Hepatic stellate cell (primary cell): ENCODE measurements around the gene ADGRA1.

ENCODE experiments used
- DNase-seq: peaks from one replicate; pipeline ENCODE4 v3.0.0; 2011; ENCODE audit warnings: low spot score

ADGRA1 gene

GRCh38 chr10:133076274-133077038 lies 11.3 kb upstream of the ADGRA1 start:
- no peak for DNase-seq

DNA sequence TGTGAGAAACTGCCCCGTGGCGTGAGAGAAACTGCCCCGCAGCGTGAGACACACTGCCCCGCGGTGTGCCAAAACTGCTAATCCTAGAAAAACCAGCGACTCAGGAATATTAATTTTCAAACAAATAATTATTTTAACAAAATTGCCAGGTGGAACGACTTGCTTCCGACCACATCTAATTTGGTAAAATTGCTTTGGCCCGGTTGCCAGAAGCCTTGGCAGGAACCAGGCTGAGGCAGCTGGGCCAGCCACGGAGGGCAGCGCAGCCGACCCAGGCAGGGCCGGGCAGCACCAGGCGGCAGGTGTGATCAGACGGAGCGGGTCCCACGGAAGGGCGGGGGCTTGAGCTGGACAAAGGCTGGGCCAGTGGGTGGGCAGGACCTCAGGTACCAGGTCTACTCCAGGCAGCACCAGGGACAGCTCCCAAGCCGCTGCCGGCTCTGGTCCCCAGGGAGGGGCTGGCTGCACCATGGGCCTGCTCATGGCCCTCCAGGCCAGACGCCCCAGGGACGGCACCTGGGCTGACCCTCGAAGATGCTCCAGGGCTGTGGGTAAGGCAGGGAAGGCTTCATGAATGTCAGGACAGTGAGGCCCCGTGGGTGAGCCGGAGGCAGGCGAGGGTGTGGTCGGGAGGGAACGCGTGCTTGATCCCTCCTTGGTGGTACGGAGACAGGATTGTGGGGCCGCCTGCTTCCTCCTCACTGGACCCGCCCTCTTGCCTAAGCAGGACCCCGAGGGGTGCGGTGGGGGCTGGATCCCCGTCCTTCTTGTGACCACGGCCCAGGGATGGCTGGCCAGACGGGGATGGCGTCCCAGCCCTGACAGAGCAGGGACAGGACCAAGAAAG lies 7.7 kb upstream of the ADGRA1 start:
- no peak for DNase-seq

DNA sequence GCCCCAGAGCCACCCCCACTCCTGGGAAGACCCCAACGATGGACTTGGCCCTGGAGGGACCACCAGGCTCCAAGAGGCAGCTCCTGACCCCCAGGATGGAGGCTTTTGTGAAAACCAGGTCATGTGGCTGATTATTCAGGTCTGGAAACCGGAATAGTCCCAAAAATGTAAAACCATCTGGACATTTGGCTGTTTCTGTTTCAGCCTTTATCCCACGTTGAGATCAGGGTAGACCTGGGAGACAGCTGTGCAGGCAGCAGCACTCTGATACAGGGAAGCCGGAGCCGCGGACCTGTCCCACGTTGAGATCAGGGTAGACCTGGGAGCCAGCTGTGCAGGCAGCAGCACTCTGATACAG lies 7.1 kb upstream of the ADGRA1 start:
- no peak for DNase-seq

DNA sequence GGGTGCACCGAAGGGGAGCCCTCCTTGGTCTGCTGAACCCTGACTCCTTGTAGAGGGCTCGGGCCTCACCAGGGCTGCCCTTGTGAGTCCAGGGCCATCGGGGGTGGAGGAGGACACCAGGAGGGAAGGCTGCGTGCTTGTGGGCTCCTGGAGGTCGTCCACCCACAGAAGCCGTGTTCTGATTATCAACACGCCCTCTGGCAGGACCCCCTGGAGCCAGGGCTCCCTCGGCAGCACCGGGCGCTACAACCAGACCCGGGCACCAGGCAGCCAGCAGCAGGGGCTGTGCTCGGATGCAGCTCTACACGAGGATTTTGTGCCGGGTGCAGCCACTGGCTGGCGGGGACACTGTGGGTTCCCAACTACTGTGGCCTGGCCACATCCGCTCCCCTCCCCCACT lies 6.1 kb upstream of the ADGRA1 start:
- DNase-seq, result no peak

DNA sequence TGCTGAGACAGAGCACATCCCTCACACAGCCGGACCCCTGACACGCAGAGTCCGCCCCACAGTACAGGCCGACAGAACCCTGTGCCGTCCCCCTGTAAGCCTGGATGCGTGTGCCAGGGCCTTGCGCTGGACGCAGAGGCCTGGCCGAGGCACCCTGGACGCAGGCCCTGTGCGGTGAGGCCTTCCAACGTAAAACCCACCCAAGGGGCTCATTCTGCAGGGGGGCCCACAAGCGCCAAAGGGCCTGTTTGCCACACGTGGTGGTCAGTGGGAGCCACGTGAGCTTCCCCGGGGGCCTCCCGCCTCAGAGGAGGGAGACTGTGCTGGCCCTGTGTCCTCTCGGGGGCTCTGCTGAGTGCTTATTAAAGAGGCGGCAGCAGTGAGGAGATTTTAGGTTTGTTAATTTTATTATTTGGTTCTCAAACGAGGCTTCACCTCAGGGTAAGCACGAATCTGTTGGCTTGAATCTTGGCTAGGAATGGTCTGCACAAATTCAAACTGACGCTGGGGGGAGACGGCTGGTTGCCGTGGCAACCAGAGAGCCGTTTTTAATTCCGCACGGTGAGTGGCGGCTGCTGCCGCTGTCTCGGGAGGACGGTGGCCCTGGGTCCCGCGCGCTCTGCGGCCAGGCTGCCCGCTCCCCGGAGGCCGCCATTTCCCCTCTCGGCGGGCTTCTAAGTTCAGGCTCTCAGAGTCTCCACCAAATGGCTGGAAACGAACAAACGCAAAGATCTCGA lies 4.9 kb upstream of the ADGRA1 start:
- DNase-seq, result no peak

DNA sequence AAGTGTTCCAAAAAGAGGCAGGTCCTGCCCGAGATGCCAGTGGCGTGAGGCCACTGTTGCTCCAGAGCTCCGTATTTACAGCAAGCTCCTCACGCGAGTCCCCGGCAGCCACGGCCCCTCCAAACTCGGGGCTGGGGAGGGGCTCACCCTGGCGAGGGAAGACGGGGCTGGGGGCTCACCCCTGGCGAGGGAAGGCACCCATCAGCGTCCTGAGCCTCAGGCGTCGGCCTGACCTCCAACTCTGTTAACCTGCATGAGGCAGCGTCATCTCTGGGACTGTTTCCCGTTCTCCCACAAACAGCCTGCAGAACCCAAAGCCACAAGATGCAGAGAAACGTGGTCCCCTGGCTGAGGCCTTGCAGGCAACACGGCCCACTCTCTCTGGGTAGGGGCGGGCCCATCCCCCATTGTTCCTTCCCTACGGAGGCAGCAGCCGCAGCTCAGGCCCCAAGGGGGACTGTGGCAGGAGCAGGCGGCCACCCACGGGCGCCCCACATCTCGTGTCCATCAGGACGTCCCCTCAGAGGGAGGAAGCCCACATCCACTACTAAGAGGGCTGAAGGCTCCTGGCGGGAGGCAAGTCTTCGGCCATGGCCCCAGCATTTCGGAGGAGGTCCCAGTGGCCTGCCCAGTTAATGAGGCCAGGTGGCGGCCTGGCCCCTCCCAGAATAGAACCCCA lies 4.2 kb upstream of the ADGRA1 start:
- DNase-seq, result no peak

GRCh38 chr10:133084491-133084890 lies 3.2 kb upstream of the ADGRA1 start:
- no peak for DNase-seq

- DNase-seq, result no peak
Measured at GRCh38 chr10:133085251-133086125, 2.2 kb upstream of the ADGRA1 start.

DNA sequence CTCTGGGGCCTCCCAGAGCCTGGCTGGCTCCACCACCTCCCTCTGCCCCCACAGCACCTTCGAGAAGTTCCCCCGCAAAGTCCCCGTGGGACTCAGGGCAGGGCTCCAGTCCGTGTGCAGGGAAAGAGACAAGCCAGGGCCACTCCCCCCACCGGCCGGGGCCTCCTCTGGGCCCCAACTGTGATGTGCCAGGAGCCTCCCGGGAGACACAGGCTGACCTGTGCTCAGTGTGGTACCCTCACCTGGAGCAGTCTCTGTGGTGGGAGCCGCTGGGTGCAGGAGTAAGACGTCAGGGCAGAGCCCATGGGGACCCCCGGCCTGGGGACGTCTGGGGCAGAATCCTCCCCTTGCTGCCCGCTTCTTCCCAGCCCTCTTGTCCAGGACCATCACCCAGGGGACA lies 1.5 kb upstream of the ADGRA1 start:
- DNase-seq, result no peak

- DNase-seq, result no peak
Measured at GRCh38 chr10:133087045-133087678, 562 bp upstream of the ADGRA1 start.

GRCh38 chr10:133088179-133088955 lies 643 bp downstream of the ADGRA1 start:
- DNase-seq, result no peak

GRCh38 chr10:133088956-133089800 lies 1.5 kb downstream of the ADGRA1 start:
- no peak for DNase-seq

DNA sequence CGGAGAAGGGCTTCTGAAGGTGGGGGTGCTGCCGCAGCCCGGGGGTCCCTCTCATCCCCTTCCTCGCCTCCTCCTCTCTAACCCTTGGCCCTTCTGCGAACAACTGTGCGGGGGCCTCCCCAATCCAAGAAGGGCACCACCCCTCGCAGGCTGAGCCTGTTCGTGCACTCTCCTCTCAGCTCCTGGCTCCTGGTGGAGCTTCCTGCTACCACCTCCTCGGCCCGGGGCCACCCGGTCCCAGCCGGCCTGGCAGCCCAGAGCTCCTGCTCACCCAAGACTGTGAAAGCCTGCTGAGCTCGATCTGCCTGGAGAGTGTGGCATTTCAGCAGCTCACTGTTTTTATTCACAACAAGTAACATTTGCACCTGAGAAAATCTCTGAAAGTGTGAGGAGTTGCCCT lies 2.4 kb downstream of the ADGRA1 start:
- DNase-seq, result no peak

DNA sequence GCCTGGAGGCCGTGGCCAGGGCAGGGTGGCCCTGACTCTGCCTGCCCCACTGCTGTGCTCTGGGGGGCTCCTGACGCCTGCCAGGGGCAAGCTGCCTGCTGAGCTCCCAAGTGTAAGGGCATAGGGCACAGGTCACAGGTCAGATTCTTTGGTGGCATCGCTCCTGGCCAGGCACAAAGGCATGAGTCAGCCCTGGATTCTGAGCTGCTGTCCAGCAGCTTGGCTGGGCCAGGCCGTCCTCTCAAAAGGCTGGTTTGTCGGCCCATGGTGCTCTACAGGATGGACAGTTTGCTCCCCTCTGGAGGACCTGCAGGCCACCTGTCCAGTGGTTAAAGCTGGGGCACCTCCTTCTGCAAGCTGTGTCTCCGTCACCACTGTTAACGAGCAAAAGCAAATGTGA lies 2.9 kb downstream of the ADGRA1 start:
- no peak for DNase-seq

GRCh38 chr10:133091316-133091715 lies 3.6 kb downstream of the ADGRA1 start:
- no peak for DNase-seq

DNA sequence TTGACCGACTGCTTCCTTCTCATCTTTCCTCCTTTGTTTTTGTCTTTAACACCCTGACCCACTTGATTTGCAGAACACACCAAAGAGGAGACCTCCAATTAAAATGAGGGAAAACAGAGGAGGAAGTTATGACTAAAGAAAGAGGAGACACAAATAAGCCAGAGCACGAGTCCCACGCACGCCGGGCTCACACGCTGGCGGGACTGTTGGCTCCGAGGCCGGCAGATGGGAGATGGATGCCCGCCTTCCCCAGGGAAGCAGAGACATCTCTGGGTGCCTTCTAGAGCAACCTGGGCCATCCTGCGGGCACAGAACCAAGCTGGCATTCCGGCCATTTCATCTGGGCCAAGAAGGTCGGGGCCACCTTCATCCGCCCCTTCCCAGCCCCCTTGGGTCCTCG lies 5.6 kb downstream of the ADGRA1 start:
- DNase-seq, result no peak

- no peak for DNase-seq
Measured at GRCh38 chr10:133094286-133094685, 6.6 kb downstream of the ADGRA1 start.

GRCh38 chr10:133094866-133095265 lies 7.1 kb downstream of the ADGRA1 start:
- DNase-seq, result no peak

DNA sequence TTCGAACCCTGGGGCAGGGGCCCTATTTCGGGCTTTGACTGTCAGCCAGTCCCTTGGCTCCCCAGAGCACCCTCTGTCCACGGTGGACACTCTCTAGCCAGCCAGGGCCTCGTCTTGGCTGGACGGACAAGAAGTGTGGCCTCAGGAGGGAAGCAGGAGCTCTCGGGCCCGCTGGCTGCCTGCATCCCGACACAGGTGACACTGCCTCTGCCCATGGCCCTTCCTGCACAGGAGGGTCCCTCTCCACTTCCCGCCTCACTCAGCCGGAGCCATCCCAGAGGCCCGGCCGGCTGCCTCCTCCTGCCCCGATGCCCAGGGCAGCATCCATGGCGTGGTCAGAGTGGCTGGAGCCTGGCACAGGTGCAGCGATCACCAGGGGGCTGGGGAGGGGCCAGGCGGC lies 7.9 kb downstream of the ADGRA1 start:
- DNase-seq, result no peak
